Measurements from ENCODE around the gene LRRC4C.
A peak's percentile ranks its signal among the peaks of the same experiment; 100 is the strongest.

Gene LRRC4C

DNA sequence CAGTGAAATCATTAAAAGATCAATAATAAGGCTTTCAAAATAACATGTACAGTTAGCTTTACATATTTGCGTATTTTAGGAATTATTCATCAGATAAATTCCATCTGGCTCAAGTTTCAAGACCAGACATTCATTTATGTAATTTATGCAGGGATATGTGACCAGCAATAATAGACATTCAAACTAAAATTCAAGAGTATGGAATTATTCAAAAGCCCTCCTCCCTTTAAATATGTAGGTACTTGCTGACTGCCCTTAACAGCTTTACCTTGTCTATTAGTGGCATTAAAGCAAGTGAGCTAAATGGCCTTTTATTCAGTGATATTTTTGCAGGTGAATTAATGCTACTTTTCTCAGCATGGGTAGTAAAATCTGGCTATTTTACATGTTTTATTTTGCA is 126.1 kb downstream of the LRRC4C start:
- no peak for DNase-seq

- no peak for DNase-seq
Observed at GRCh38 chr11:41328324-41328723, 131.1 kb downstream of the LRRC4C start.

GRCh38 chr11:41323446-41323845 is 136.0 kb downstream of the LRRC4C start:
- DNase-seq, result no peak

DNA sequence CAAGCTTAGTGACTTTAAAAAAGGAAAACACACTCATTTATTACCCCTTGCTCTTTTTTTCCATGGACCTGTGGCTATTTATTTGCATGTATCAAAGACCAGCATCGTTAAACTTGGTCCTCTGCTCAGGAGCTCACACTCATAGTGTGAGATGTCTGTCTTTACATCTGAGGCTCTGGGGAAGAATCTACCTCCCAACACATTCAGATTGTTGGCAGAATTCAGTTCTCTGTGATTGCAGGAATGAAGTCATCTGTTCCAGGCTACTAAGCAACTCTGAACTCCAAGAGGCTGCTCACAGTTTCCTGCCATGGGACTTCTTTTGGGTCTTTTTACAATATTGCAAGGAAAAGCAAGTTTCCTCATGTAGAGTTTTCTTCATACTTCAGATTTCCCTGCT is 138.8 kb downstream of the LRRC4C start:
- DNase-seq, result no peak

GRCh38 chr11:41320238-41320637 is 139.2 kb downstream of the LRRC4C start:
- DNase-seq, result no peak

DNA sequence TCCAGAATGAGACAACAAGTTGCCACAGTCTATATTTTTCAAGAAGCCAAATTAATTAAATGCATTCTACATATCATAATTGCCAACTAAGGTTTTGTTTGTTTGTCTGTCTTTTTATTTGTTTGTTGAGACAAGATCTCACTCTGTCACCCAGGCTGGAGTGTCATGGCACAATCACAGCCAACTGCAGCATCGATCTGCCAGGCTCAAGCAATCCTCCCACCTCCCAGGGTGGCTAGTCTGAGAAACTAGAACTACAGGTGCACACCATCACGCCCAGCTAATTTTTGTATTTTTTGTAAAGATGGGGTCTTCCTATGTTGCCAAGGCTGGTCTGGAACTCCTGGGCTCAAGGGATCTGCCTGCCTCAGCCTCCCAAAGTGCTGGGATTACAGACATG is 140.0 kb downstream of the LRRC4C start:
- no peak for DNase-seq

DNA sequence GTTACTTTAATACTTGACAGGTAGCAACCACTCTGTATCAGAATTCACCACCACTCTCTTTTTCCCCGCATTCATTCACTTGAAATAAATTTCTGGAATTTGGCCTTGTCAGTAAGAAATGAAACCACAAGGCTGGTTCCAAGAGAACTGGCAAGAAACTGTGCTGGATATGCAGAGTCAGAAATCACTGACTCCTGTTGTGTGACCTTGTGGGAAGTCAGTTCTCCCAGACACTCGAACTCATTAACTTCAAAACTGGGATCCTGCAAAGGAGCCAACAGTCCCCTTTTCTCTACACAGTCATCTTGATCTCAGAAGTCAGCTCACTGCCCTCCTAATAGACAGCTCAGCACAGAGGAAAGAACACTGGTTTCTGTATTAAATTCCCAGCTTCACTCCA is 142.7 kb downstream of the LRRC4C start:
- no peak for DNase-seq

GRCh38 chr11:41313226-41313625 is 146.2 kb downstream of the LRRC4C start:
- no peak for DNase-seq

DNA sequence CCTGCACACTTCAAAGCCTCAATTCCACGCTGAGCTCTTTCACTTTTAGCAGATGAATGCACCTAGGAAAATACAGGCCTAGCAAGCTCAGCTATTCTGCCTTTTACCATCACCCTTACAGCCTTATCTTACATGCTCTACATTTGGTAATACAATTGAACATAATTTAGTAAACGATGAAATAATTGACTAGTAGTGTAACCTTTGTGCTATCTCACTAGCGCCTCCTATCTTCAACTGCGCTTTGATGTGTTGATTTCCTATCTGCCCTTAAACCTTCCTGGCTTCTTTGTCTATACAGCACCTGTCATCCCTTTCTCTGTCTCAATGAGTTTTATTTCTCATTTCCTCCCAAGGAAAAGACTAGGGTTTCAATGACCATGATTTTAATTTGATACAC is 149.7 kb downstream of the LRRC4C start:
- no peak for DNase-seq

DNA sequence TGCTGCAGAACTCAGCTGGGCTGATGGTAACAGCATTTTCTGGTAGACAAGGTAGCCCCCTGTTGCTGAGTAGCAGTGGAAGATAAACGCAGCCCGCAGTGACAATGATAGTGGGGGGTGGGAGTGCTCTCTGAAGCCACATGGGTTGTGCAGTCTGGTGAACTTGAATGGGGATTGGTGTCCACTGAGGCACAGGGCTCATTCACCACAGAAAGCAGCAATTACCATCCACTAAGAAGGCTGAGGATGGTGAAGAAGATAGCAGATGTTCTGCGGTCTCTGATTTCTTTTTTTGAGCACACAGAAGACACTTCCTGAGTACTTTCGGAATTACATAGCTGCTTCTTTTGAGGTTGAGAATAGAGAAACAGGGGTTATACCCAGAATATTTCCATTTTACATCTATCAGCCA is 150.3 kb downstream of the LRRC4C start:
- DNase-seq, result peak in 1 of 51 donors; percentile 29

DNA sequence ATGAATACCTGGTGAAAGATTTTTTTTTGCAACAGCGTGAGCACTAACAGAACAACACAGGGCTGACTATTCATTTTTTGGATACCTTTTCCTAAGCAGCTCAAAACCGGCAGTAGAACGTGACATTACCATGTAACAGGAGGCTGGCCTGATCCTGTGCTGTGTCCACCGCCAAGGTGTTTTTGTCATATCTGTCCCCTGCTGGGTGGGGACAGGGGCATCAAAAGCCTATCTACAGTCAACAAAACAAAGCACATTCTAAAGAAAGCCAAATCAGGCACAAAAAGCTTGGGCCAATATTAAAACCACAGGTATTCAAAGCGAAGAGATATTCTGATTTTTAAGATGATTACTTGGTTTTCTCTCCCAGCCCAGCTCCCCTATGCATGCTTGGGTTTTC is 151.2 kb downstream of the LRRC4C start:
- DNase-seq, result no peak

DNA sequence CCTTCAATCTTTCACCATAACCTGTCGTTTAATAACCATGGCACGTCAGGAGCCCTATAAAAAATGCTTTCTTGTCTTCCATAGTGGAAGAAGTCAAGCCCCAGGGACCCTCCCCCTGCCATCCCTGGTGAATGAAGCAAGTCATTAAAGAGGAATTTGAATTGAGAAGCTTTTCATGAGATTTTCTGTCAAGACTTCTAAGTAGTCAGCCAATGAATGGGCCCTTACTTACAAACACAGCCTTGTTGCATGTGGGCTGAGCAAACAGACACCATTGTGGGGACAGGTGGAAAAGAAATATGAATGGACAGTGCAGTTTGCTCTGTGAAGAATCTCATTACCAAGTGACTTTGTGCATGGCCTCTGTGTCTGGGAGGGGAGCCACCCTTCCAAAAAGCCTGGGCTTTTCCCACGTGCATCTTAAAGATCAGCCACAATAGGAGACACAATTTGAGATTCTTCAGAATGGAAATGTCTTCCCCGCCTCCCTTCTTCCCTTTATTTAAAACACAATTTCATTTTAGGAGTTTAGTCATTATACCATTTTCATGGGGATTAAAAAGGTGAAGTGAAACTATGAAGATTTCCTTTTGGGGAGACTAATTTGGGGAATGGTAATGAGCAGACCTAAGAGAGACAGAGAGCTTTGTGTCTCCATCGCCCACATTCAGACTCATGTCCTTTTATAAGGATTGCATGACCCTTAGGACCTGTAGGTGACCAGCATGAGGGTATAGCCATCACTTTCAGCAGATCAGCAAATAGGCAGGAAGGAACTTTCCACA is 152.0 kb downstream of the LRRC4C start:
- DNase-seq, result peak in 2 of 51 donors; percentile 8 to 13

- no peak for DNase-seq
Observed at GRCh38 chr11:41306431-41306830, 153.0 kb downstream of the LRRC4C start.

- DNase-seq, result no peak
Observed at GRCh38 chr11:41301023-41301422, 158.4 kb downstream of the LRRC4C start.

DNA sequence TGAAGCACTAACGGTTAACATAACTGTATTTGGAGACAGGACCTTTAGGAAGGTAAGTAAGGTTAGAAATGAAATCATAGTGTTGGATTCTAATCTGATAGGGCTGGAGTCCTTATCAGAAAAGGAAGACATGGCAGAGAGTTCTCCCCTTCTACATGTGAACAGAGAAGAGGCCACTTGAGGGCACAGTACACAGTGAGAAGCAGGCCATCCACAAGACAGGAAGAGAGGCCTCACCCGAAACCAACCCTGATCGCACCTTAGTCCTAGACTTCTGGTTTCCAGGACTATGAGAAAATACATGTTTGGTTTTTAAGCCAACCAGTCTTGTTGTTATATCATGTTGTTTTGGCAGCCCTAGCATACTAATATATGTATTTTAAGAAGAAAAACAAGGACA is 170.0 kb downstream of the LRRC4C start:
- DNase-seq, result no peak

- DNase-seq, result no peak
Observed at GRCh38 chr11:41286751-41287150, 172.7 kb downstream of the LRRC4C start.

GRCh38 chr11:41284354-41284753 is 175.1 kb downstream of the LRRC4C start:
- DNase-seq, result no peak

GRCh38 chr11:41283191-41283930 is 176.1 kb downstream of the LRRC4C start:
- DNase-seq, result no peak

DNA sequence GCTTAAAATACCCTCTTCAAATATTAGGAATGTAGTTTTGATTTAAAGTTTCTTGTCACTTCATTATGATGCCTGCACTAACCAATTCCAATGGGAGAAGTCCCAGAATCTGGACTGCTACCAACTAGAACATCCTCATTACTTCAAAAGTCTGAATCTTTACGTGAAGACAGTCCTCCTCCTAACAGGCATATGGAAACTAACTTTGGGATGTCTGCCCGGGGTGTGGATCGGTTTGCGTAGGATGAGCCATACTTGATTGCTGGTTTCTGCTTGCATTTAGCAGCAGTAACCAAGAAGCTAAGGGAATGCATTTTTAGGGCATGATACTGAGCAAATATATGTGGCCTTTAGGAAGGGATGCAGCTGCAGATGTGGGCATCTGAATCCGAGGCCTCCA is 177.1 kb downstream of the LRRC4C start:
- DNase-seq, result peak in 1 of 51 donors; percentile 8

- DNase-seq, result no peak
Observed at GRCh38 chr11:41281131-41281742, 178.2 kb downstream of the LRRC4C start.

DNA sequence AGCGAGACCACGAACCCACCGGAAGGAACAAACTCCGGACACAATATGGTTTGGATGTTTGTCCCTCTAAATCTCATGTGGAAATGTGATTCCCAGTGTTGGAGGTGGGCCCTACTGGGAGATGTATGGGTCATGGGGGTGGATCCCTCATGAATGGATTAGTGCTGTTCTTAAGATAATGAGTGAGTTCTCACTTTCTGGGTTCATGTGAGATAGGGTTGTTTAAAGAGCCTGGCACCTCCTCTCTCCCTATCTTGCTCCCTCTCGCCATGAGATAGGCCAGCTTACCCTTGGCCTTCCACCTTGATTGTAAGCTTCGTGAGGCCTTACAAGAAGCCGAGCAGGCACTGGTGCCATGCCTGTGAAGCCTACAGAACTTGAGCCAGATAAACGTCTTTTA is 184.6 kb downstream of the LRRC4C start:
- no peak for DNase-seq

DNA sequence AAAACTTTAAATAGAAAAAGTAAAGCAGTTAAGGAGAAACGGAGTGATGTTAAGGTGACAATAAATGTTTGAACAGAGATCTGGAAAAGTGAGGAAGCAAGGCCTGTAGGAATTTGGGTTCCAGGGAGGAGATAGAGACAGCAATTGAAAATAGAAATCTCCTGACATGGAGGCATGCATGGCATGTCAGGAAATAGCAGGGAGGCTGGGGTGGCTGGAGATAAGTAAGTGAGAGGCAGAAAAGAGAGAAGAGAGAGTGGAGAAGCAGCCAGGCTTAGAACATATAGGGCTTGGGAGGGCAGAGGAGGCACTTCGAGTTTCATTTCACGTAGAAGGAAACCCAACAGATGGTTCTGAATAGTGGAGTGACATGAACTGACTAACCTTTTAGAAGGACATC is 185.5 kb downstream of the LRRC4C start:
- no peak for DNase-seq

GRCh38 chr11:41267451-41267850 is 192.0 kb downstream of the LRRC4C start:
- no peak for DNase-seq

Measured in hypothalamus (tissue), 51 donors.